ENCODE measurements around the gene COL17A1. TPM values are rescaled to one million over a fixed set of nuclear protein-coding genes. Genes with fewer than 3 reads are reported as not detected.

Gene COL17A1
- total RNA-seq, 1 donor from 2014 or later: 4.2 TPM

DNA sequence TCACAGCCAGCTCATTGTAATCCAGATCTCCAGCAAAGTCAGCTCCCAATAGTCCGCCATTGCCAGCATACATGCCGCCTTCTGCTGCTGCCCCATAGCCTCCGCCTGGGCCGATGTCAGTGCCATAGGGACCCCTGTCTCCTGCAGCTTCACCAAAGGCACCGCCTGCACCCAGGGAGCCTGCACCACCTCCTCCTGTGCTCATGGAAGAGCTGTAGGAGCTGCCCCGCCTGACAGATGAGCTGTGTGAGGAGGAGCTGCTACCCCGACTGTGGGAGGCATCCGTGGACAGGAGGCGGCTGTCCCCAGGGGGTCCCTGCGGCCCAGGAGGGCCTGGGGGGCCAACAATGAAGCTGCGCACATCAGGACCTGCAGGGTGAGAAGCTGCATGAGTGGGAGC is 51.7 kb downstream of the COL17A1 start:
- Mint-ChIP-seq H3K36me3 (ENCODE audit: low read depth, unreplicated experiment) (peaks cover 10% of the 10 kb centered on the region), H3K27me3 (ENCODE audit: unreplicated experiment) (peaks cover 15% of the 10 kb centered on the region), H3K27ac (ENCODE audit: unreplicated experiment) (no peak overlapping the region), H3K4me1 (ENCODE audit: unreplicated experiment) (peaks cover 7% of the 10 kb centered on the region), H3K9me3 (ENCODE audit: unreplicated experiment) (no peaks in the 10 kb centered on the region), H3K4me3 (ENCODE audit: unreplicated experiment) (no peak overlapping the region)
- TF ChIP-seq, protein P1, sequence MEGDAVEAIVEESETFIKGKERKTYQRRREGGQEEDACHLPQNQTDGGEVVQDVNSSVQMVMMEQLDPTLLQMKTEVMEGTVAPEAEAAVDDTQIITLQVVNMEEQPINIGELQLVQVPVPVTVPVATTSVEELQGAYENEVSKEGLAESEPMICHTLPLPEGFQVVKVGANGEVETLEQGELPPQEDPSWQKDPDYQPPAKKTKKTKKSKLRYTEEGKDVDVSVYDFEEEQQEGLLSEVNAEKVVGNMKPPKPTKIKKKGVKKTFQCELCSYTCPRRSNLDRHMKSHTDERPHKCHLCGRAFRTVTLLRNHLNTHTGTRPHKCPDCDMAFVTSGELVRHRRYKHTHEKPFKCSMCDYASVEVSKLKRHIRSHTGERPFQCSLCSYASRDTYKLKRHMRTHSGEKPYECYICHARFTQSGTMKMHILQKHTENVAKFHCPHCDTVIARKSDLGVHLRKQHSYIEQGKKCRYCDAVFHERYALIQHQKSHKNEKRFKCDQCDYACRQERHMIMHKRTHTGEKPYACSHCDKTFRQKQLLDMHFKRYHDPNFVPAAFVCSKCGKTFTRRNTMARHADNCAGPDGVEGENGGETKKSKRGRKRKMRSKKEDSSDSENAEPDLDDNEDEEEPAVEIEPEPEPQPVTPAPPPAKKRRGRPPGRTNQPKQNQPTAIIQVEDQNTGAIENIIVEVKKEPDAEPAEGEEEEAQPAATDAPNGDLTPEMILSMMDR (IDR thresholded peaks at IDR 0.05; ENCODE audit: unreplicated experiment): no peak
- DNase-seq (ENCODE audit: low spot score): no peak

DNA sequence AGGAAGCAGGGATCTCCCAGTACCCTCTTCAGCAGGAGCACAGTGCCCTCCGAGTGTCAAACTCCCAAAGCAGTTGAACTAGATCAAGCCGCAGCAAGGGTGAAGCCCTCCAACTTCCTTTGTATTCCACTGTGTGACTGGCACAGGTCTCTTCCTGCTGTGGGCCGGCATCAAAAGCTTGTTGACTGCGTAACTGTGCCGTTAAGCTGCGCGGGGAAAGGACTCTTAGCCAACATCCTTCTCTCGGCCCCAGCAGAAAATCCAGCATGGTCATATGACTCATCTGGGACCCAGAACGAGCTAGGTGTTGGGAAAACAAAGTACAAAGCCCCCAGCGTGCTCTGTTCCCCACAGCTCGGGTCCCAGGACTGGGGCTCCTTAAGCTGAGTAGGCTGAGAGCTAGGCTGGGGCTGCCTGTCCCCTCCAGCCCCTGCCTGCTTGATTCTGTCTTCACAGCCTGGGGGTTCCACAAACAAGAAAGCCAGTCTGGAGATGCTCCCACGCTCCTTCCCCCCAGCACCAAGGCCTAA is 52.2 kb downstream of the COL17A1 start:
- Mint-ChIP-seq H3K27me3 (ENCODE audit: unreplicated experiment) (peaks cover 15% of the 10 kb centered on the region), H3K4me3 (ENCODE audit: unreplicated experiment) (no peak overlapping the region), H3K9me3 (ENCODE audit: unreplicated experiment) (no peaks in the 10 kb centered on the region), H3K36me3 (ENCODE audit: low read depth, unreplicated experiment) (peaks cover 10% of the 10 kb centered on the region), H3K27ac (ENCODE audit: unreplicated experiment) (no peak overlapping the region), H3K4me1 (ENCODE audit: unreplicated experiment) (peaks cover 7% of the 10 kb centered on the region)
- no peak for DNase-seq (ENCODE audit: low spot score)
- TF ChIP-seq, protein P1 (IDR thresholded peaks at IDR 0.05; ENCODE audit: unreplicated experiment): no peak

DNA sequence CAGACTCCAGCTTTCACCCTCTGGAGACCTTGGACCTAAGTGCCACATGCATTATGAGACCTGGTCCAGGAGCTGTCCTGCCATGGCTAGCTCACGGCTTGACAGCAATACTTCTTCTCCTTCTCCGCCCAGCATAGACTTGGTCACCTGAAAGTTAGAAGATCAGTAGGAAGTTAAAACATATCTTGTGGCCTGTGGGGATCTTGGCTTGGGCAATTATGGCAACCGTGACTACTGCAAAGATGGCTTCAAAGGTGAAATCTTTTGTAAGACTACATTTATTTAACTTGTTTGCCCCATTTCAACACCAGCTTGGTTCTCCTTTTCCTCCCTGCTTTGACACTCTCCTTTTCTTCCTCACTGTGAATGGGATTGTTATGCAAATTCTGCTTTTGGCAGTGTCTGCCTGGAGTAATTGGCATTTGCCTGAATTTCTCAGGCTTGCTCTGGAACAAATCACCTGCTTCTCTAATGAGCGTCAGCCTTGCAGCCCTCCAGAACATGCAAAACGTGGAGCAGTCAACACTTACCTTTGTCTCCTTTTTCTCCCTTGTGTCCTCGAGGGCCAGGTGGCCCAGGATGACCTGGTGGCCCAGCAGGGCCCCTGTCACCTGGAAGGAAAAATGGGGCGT is 53.4 kb downstream of the COL17A1 start:
- TF ChIP-seq, protein P1 (IDR thresholded peaks at IDR 0.05; ENCODE audit: unreplicated experiment): no peak
- Mint-ChIP-seq H3K27me3 (ENCODE audit: unreplicated experiment) (peaks cover 11% of the 10 kb centered on the region), H3K27ac (ENCODE audit: unreplicated experiment) (no peak overlapping the region), H3K9me3 (ENCODE audit: unreplicated experiment) (no peaks in the 10 kb centered on the region), H3K4me1 (ENCODE audit: unreplicated experiment) (peaks cover 10% of the 10 kb centered on the region), H3K36me3 (ENCODE audit: low read depth, unreplicated experiment) (peaks cover 10% of the 10 kb centered on the region), H3K4me3 (ENCODE audit: unreplicated experiment) (no peak overlapping the region)
- DNase-seq (ENCODE audit: low spot score): no peak

DNA sequence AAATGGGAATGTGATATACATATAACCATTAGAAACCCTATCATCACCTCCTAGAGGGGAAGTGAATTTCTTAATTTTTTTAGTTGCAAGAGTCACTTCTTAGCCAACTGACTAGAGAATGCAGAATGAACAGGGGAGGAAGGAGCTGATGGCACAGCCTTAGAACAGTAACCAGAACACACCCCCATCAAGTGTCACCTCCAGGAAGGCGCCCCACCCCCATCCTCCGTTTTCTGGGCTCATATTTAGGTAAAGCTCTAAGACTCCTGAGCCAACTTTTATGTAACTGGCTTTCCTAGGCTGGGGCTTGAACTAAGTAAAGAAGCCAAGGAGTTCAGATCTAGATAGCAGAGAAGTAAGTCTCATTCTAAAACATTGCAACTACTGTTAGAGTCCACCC is 54.0 kb downstream of the COL17A1 start:
- H3K4me3 Mint-ChIP-seq (ENCODE audit: unreplicated experiment): no peak overlapping the region
- H3K36me3 Mint-ChIP-seq (ENCODE audit: low read depth, unreplicated experiment): peaks cover 10% of the 10 kb centered on the region
- H3K27me3 Mint-ChIP-seq (ENCODE audit: unreplicated experiment): peaks cover 11% of the 10 kb centered on the region
- H3K4me1 Mint-ChIP-seq (ENCODE audit: unreplicated experiment): peaks cover 10% of the 10 kb centered on the region
- DNase-seq (ENCODE audit: low spot score): no peak
- no peak overlapping the region for H3K27ac Mint-ChIP-seq (ENCODE audit: unreplicated experiment)
- H3K9me3 Mint-ChIP-seq (ENCODE audit: unreplicated experiment): no peaks in the 10 kb centered on the region
- TF ChIP-seq, protein P1 (IDR thresholded peaks at IDR 0.05; ENCODE audit: unreplicated experiment): no peak

DNA sequence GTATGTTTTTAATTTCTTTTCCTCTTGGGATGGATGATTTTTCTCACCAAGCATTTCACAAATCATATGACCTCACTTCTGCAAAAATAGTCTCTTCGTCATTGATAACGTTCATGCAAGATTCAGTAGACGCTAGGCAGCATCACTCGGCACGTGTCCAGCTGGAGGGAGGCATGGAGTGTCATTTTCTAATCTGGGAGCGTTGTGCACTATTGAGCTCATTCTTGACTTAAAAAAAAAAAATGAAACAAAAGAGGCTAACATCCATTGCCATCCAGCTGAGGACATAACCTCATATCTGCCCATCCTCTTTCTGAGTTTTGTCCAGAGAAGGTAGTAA is 56.2 kb downstream of the COL17A1 start:
- Mint-ChIP-seq H3K27me3 (ENCODE audit: unreplicated experiment) (peaks cover 5% of the 10 kb centered on the region), H3K4me3 (ENCODE audit: unreplicated experiment) (no peak overlapping the region), H3K36me3 (ENCODE audit: low read depth, unreplicated experiment) (peaks cover 8% of the 10 kb centered on the region), H3K4me1 (ENCODE audit: unreplicated experiment) (peaks cover 22% of the 10 kb centered on the region), H3K9me3 (ENCODE audit: unreplicated experiment) (no peaks in the 10 kb centered on the region), H3K27ac (ENCODE audit: unreplicated experiment) (no peak overlapping the region)
- TF ChIP-seq, protein P1 (IDR thresholded peaks at IDR 0.05; ENCODE audit: unreplicated experiment): no peak
- no peak for DNase-seq (ENCODE audit: low spot score)
